H1 (cell line): ENCODE results near the gene PKD2.

Source experiments
- CBX8 ChIP-seq: fragments of 300-800, 300-1000 bp; sonication (generic); IDR thresholded peaks from 2 replicates; pipeline ENCODE4 v1.7.1; 2016; ENCODE audit warnings: low read depth, low read length, borderline replicate concordance
- CREB1 ChIP-seq: IDR thresholded peaks from 2 replicates; pipeline ENCODE4 v1.6.1; 2012; ENCODE audit warnings: inconsistent platforms
- GTF2F1 ChIP-seq: IDR thresholded peaks from 2 replicates; pipeline ENCODE4 v1.6.1; 2012; ENCODE audit warnings: low read depth, low read length, improper control_type of control experiment, borderline replicate concordance
- JUND ChIP-seq: IDR thresholded peaks from 2 replicates; pipeline ENCODE4 v1.6.1; 2011; ENCODE audit warnings: mild to moderate bottlenecking, improper control_type of control experiment, low read length
- POLR2A ChIP-seq, 2 experiments: IDR thresholded peaks; 1 replicate in 1 of 2; 2 replicates in 1 of 2; pipeline ENCODE4 v1.6.1; 2011; ENCODE audit warnings: low read depth in 2 of 2, low read length in 2 of 2, mild to moderate bottlenecking in 2 of 2; ENCODE audit errors: control extremely low read depth in 1 of 2
- POLR2AphosphoS5 ChIP-seq: IDR thresholded peaks from 2 replicates; pipeline ENCODE4 v1.6.1; 2011; ENCODE audit warnings: low read depth, low read length
- RAD21 ChIP-seq, 2 experiments: IDR thresholded peaks in 1 of 2; conservative IDR thresholded peaks in 1 of 2; 2 replicates each; pipeline ENCODE4 v1.6.1; 2011; ENCODE audit warnings: low read depth in 2 of 2, low read length in 2 of 2, improper control_type of control experiment in 1 of 2, inconsistent platforms in 1 of 2, mild to moderate bottlenecking in 1 of 2, moderate library complexity in 1 of 2
- SP1 ChIP-seq: IDR thresholded peaks from 2 replicates; pipeline ENCODE4 v1.6.1; 2011; ENCODE audit warnings: low read depth, low read length
- TBP ChIP-seq: IDR thresholded peaks from 2 replicates; pipeline ENCODE4 v1.6.1; 2011; ENCODE audit warnings: low read depth, low read length, improper control_type of control experiment
- TEAD4 ChIP-seq: IDR thresholded peaks from 2 replicates; pipeline ENCODE4 v1.6.1; 2012; ENCODE audit warnings: low read depth, low read length, inconsistent platforms, mixed read lengths
- TF ChIP-seq, protein P1 (sequence below), 3 experiments: IDR thresholded peaks; 1 replicate in 2 of 3; 2 replicates in 1 of 3; pipeline versions ENCODE4 v1.5.1 to v1.6.1; 2011; ENCODE audit warnings: low read length in 3 of 3, mild to moderate bottlenecking in 3 of 3, inconsistent platforms in 2 of 3, low read depth in 1 of 3, moderate library complexity in 1 of 3; ENCODE audit not compliant: insufficient read depth in 1 of 3; ENCODE audit errors: control extremely low read depth in 1 of 3
- TF ChIP-seq, protein P2 (sequence below): IDR thresholded peaks from 2 replicates; pipeline ENCODE4 v1.6.1; 2012; ENCODE audit warnings: inconsistent platforms

DNA sequence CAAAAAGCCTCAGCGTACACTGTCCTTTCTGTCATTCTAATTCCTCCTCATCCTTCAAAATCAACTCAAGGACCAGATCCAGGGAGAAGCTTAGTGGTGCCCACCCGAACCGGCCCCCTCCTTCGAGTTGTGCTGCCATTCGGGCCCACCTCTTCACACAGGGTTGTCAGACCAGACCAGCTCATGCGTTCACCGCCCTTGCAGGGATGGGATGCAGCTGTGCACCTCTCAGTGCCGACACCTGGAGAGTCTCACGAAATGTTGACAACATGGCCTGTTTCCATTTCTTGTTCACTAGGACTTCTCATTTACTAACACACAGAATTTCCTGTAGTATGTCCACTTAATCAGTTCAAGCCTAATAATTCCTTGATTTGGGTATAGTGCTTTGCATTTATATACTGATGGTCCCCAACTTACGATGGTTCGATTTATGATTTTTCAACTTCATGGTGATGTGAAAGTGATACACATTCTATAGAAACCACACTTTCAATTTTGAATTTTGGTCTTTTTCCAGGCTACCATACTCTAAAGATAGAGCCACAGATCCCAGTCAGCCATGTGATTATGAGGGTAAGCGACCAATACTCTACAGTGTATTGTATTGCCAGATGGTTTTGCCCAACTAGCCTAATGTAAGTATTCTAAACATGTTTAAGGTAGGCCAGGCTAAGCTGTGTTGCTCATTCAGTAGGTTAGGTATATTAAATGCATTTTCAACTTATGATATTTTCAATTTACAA lies 23.3 kb downstream of the PKD2 start:
- TF ChIP-seq GTF2F1: no peak
- no peak for TF ChIP-seq POLR2A (IDR thresholded peaks at IDR 0.05; ENCODE audit: control extremely low read depth in 1 of 2, low read depth in 2 of 2, low read length in 2 of 2)
- no peak for TF ChIP-seq RAD21 (IDR thresholded peaks at IDR 0.05 in 1 of 2, conservative IDR thresholded peaks at IDR 0.05 in 1 of 2; ENCODE audit: low read depth in 2 of 2, low read length in 2 of 2)
- TF ChIP-seq, protein P1, sequence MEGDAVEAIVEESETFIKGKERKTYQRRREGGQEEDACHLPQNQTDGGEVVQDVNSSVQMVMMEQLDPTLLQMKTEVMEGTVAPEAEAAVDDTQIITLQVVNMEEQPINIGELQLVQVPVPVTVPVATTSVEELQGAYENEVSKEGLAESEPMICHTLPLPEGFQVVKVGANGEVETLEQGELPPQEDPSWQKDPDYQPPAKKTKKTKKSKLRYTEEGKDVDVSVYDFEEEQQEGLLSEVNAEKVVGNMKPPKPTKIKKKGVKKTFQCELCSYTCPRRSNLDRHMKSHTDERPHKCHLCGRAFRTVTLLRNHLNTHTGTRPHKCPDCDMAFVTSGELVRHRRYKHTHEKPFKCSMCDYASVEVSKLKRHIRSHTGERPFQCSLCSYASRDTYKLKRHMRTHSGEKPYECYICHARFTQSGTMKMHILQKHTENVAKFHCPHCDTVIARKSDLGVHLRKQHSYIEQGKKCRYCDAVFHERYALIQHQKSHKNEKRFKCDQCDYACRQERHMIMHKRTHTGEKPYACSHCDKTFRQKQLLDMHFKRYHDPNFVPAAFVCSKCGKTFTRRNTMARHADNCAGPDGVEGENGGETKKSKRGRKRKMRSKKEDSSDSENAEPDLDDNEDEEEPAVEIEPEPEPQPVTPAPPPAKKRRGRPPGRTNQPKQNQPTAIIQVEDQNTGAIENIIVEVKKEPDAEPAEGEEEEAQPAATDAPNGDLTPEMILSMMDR (IDR thresholded peaks at IDR 0.05; ENCODE audit: control extremely low read depth in 1 of 3, insufficient read depth in 1 of 3, low read depth in 1 of 3, low read length in 3 of 3): no peak
- TF ChIP-seq, protein P2, sequence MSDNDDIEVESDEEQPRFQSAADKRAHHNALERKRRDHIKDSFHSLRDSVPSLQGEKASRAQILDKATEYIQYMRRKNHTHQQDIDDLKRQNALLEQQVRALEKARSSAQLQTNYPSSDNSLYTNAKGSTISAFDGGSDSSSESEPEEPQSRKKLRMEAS: no peak
- TF ChIP-seq TEAD4: no peak
- TF ChIP-seq JUND: no peak
- TF ChIP-seq CBX8: no peak
- no peak for TF ChIP-seq TBP
- TF ChIP-seq POLR2AphosphoS5: no peak
- TF ChIP-seq SP1: no peak
- no peak for TF ChIP-seq CREB1
